NT2/D1 (cell line): ENCODE measurements around the gene ROBO1.

Source experiments
- SUZ12 ChIP-seq: IDR thresholded peaks from 2 replicates; pipeline ENCODE4 v1.6.1; 2011; ENCODE audit not compliant: insufficient read length, insufficient read depth; ENCODE audit errors: extremely low read depth
- ZNF274 ChIP-seq: IDR thresholded peaks from 2 replicates; pipeline ENCODE4 v1.6.1; 2011; ENCODE audit warnings: mild to moderate bottlenecking, low read depth, low read length

DNA sequence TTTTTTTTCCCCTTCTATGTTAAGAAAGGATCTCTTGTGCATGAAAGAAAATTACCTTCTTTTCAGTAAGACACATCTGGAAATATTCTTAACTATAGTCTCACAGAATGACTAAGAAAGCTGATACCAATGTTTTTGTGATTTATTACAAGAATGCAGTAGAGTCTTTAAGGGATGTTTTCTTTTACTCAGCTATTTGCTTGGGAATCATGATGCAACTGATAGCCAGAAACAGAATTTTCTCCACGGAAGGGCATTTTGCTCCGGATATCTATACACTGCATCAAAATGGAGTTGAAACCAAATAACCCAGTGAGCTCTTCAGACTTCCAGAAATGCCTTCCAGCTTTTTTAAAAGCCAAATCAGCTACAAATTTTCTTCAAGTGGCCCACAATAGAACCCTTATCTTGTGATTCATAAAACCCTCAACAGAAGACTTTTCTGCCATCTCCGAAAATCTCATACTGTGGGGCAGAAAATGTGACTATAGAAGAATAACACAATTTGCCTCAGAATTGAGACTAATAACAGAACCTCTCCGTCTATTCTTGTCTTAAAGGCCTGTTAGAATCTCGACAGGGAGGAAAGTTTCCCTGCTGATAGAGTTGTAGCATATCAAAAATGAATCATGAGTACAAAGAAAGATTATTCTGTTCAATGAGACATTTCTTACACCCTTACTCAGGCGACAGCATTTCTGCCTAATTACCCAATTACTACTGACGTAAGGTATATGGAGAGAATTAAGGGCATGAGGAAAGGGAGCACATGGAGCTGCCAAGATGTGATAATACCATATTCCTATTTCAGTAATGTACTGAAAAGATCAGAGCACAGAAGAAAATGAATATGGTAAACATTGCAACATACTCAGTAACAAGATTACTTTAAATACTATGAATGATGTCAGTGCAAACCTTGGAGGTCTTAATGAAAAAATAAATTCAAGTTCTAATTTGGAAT, 900.1 kb downstream of the ROBO1 start:
- TF ChIP-seq SUZ12 (no peak), ZNF274 (no peak)
